BLaER1 (cell line): ENCODE results near the gene KMT2B.

Source experiments
- H3K27ac ChIP-seq: shearing (Covaris generic); formaldehyde crosslinking; 2 replicates; pipeline ENCODE4 v1.8.1; 2022
- H3K27me3 ChIP-seq: shearing (Covaris generic); formaldehyde crosslinking; 2 replicates; pipeline ENCODE4 v1.8.1; 2022
- H3K36me3 ChIP-seq: shearing (Covaris generic); formaldehyde crosslinking; 2 replicates; pipeline ENCODE4 v1.8.1; 2022
- H3K4me1 ChIP-seq: shearing (Covaris generic); formaldehyde crosslinking; 2 replicates; pipeline ENCODE4 v1.8.1; 2022
- H3K4me2 ChIP-seq: shearing (Covaris generic); formaldehyde crosslinking; 2 replicates; pipeline ENCODE4 v1.8.1; 2022
- H3K4me3 ChIP-seq: shearing (Covaris generic); formaldehyde crosslinking; 2 replicates; pipeline ENCODE4 v1.8.1; 2022
- H3K9ac ChIP-seq: shearing (Covaris generic); formaldehyde crosslinking; 2 replicates; pipeline ENCODE4 v1.8.1; 2022
- H3K9me3 ChIP-seq: shearing (Covaris generic); formaldehyde crosslinking; 2 replicates; pipeline ENCODE4 v1.8.1; 2022
- H4K20me1 ChIP-seq: shearing (Covaris generic); formaldehyde crosslinking; 2 replicates; pipeline ENCODE4 v1.8.1; 2022
- Cebpa-rat ChIP-seq: shearing (Covaris generic); IDR thresholded peaks from 2 replicates; pipeline ENCODE4 v1.8.1; 2022

KMT2B gene

DNA sequence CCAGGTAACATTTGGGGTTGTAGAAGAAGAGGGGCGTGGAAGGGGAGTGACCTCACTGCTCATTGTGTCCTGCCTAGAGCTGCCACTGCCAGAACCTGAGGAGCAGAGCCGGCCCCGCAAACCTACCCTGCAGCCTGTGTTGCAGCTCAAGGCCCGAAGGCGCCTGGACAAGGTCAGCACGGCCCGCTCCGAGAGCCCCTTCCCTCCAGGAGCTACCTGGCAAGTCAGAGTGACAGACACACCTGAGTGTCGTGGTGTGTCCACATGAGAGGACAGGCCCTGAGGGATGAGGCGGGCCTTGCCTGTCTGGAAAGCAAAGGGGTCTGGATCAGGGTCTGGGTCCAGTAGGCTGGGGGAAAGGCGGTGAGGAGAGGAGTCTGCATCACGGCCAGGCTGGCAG lies 6.8 kb downstream of the KMT2B start:
- no peaks in the 10 kb centered on the region for H3K9me3 ChIP-seq
- H3K9ac ChIP-seq = no peak overlapping the region
- H3K4me3 ChIP-seq = no peak overlapping the region
- H3K4me2 ChIP-seq = no peak overlapping the region
- H4K20me1 ChIP-seq = peaks cover 79% of the 10 kb centered on the region
- H3K27me3 ChIP-seq = no peaks in the 10 kb centered on the region
- TF ChIP-seq Cebpa-rat = no peak
- H3K27ac ChIP-seq = no peak overlapping the region
- H3K4me1 ChIP-seq = peaks cover 4% of the 10 kb centered on the region; the same call in 1 of the 2 replicates
- peaks cover 98% of the 10 kb centered on the region for H3K36me3 ChIP-seq

DNA sequence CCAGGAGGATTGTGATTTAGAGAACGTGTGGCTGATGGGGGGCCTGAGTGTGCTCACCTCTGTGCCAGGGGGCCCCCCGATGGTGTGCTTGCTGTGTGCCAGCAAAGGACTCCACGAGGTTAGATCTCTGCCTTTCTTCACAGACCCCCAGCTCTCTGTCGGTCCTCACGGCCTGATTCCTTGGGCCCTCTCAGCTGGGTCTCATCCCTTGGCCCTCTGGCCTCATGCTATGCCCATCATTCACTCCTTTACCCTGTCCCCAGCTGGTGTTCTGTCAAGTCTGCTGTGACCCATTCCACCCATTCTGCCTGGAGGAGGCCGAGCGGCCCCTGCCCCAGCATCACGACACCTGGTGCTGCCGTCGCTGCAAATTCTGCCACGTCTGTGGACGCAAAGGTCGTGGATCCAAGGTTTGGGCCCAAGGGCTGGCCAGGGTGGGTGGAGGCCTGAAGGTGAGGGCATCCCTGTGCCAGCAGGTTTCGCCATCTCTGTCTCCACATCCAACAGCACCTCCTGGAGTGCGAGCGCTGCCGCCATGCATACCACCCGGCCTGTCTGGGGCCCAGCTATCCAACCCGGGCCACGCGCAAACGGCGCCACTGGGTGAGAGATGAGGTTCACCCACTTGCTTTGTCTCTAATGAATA lies 7.5 kb downstream of the KMT2B start:
- no peak overlapping the region for H3K27ac ChIP-seq
- no peaks in the 10 kb centered on the region for H3K4me1 ChIP-seq
- H3K9ac ChIP-seq = no peak overlapping the region
- H3K9me3 ChIP-seq = no peaks in the 10 kb centered on the region
- TF ChIP-seq Cebpa-rat = no peak
- no peaks in the 10 kb centered on the region for H3K27me3 ChIP-seq
- H4K20me1 ChIP-seq = peaks cover 80% of the 10 kb centered on the region
- H3K4me3 ChIP-seq = no peak overlapping the region
- H3K36me3 ChIP-seq = peaks cover 98% of the 10 kb centered on the region
- no peak overlapping the region for H3K4me2 ChIP-seq

DNA sequence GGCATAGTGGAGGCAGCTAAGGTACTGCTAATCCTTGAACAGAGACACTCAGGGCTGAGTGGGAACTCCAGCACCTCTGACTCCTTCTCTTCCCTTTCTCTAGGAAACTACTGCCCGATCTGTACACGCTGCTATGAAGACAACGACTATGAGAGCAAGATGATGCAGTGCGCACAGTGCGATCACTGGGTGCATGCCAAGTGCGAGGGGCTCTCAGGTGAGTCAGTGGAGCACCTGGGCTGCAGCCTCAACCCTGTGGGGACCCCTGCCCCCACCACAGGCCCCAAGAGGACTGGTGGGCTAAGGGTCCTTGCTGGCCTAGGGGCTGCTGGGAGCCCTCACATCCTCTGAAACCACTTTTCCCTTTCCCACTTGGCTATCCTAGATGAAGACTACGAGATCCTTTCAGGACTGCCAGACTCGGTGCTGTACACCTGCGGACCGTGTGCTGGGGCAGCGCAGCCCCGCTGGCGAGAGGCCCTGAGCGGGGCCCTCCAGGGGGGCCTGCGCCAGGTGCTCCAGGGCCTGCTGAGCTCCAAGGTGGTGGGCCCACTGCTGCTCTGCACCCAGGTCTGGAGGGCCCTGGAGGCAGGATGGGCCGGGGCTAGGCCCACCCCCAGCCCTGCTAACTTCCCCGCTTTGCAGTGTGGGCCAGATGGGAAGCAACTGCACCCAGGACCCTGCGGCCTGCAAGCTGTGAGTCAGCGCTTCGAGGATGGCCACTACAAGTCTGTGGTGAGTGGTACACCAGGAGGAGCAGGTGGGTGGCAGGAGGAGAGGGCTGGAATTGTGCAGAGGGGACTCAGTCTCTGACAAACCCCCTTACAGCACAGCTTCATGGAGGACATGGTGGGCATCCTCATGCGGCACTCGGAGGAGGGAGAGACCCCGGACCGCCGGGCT lies 9.5 kb downstream of the KMT2B start:
- Histone ChIP-seq H3K4me3 (no peak overlapping the region), H3K9me3 (no peaks in the 10 kb centered on the region), H3K4me2 (no peak overlapping the region), H3K27ac (no peak overlapping the region), H3K27me3 (no peaks in the 10 kb centered on the region), H3K4me1 (no peaks in the 10 kb centered on the region), H3K9ac (no peak overlapping the region), H3K36me3 (peaks cover 100% of the 10 kb centered on the region), H4K20me1 (peaks cover 82% of the 10 kb centered on the region)
- no peak for TF ChIP-seq Cebpa-rat

DNA sequence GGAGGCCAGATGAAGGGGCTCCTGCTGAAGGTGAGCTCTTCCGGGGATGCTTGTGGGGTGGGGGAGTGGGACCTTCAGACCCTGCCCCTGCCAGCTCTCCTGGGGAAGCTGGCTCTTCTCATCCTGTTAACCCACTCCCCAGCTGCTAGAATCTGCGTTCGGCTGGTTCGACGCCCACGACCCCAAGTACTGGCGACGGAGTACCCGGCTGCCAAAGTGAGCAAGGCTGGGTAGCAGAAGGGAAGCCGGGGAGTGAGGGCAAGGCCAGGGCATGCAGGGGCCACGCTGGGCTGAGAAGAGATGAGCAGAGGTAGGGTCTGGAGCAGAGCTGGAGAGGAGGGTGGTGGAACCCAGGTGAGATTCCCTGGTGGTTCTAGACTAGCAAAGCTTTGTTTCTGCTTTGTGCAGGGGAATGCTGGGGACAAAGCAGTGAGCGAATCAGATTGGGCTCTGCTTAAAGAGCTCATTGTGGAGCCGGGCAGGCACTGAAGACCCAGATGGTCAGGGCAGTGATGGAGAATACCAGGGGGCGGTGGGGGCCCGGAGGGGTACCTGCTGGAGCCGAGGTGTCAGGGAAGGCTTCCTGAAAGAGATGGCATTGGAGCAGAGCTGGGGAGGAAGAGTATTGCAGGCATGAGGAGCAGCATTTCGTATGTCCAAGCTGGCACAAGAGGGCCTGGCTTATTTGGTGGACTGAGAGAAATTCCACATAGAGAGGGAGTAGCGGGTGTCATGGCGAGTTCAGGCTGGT lies 10.3 kb downstream of the KMT2B start:
- Histone ChIP-seq H3K4me3 (no peak overlapping the region), H4K20me1 (peaks cover 80% of the 10 kb centered on the region), H3K9me3 (no peaks in the 10 kb centered on the region), H3K4me2 (no peak overlapping the region), H3K27me3 (no peaks in the 10 kb centered on the region), H3K36me3 (peaks cover 99% of the 10 kb centered on the region), H3K27ac (no peak overlapping the region), H3K9ac (no peak overlapping the region), H3K4me1 (no peaks in the 10 kb centered on the region)
- no peak for TF ChIP-seq Cebpa-rat

DNA sequence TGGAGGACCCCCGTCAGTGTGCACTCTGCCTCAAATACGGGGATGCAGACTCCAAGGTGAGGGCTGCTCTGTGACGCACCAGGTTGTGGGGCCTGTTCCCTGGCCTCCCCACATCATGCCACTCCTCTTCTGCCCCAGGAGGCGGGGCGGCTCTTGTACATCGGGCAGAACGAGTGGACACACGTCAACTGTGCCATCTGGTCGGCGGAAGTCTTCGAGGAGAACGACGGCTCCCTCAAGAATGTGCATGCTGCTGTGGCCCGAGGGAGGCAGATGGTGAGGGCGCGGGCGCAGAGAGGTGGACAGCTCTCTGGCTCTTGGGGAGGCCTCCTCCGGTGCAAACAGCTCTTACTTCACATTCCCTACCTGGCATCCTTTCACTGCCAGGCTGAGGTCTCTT lies 11.2 kb downstream of the KMT2B start:
- H3K9me3 ChIP-seq = no peaks in the 10 kb centered on the region
- no peak overlapping the region for H3K4me2 ChIP-seq
- H4K20me1 ChIP-seq = peaks cover 77% of the 10 kb centered on the region
- H3K9ac ChIP-seq = no peak overlapping the region
- H3K27ac ChIP-seq = no peak overlapping the region
- H3K36me3 ChIP-seq = peaks cover 98% of the 10 kb centered on the region
- TF ChIP-seq Cebpa-rat = no peak
- H3K4me1 ChIP-seq = no peaks in the 10 kb centered on the region
- H3K4me3 ChIP-seq = no peak overlapping the region
- H3K27me3 ChIP-seq = no peaks in the 10 kb centered on the region

DNA sequence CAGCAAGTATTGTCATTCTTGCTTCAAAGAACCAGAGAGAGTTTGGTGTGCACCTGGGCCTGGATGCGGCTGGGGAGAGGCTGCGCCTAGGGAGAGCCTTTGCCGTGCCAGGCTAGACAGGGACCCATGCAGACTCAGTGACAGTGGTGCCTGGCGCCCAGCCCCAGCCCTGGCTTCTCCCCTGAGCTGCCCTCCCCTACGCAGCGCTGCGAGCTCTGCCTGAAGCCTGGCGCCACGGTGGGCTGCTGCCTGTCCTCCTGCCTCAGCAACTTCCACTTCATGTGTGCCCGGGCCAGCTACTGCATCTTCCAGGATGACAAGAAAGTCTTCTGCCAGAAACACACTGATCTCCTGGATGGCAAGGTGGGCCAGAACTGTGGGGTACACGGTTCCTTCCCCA lies 12.0 kb downstream of the KMT2B start:
- H3K27ac ChIP-seq = no peak overlapping the region
- no peak overlapping the region for H3K4me3 ChIP-seq
- no peaks in the 10 kb centered on the region for H3K27me3 ChIP-seq
- H3K4me2 ChIP-seq = no peak overlapping the region
- H3K36me3 ChIP-seq = peaks cover 98% of the 10 kb centered on the region
- H4K20me1 ChIP-seq = peaks cover 77% of the 10 kb centered on the region
- TF ChIP-seq Cebpa-rat = no peak
- no peaks in the 10 kb centered on the region for H3K4me1 ChIP-seq
- H3K9ac ChIP-seq = no peak overlapping the region
- no peaks in the 10 kb centered on the region for H3K9me3 ChIP-seq

DNA sequence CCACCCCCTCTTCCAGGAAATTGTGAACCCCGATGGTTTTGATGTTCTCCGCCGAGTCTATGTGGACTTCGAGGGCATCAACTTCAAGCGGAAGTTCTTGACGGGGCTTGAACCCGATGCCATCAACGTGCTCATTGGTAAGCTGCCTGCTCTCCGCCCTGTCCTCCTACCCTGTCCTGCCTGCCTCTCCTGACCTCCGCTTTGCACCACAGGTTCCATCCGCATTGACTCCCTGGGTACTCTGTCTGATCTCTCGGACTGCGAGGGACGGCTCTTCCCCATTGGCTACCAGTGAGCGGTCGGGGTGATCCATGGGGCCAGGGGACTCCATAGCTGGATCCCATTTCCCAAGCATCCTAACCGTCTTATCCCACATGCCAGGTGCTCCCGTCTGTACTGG lies 12.5 kb downstream of the KMT2B start:
- peaks cover 98% of the 10 kb centered on the region for H3K36me3 ChIP-seq

DNA sequence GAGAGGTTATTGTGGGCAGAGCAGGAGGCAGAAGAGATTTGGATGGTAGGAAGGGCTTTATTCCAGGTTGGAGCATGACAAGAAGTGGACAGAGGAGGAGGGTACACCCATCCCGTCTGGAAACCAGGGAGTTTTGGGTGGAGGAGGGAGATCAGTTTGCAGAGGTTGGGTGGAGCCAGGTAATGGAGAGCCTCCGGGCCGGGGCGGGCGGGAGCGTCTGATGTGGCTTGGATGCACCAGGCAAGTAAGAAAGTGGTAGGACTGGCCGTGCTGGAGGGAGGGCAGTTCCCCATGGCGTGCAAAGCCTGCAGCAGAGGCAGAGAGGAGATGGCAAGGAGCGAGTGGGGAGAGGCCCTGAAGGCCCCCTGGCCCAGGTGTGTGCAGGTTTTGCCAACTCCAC lies 13.6 kb downstream of the KMT2B start:
- Histone ChIP-seq H3K27ac (no peak overlapping the region), H3K9me3 (no peaks in the 10 kb centered on the region), H4K20me1 (peaks cover 83% of the 10 kb centered on the region), H3K4me2 (no peak overlapping the region), H3K36me3 (peaks cover 98% of the 10 kb centered on the region), H3K4me3 (no peak overlapping the region), H3K27me3 (no peaks in the 10 kb centered on the region), H3K9ac (no peak overlapping the region), H3K4me1 (peaks cover 12% of the 10 kb centered on the region)
- TF ChIP-seq Cebpa-rat = no peak

More for the DNA sequence above, 12.5 kb downstream of the KMT2B start:
- H3K4me2 ChIP-seq = no peak overlapping the region
- H3K9ac ChIP-seq = no peak overlapping the region
- peaks cover 77% of the 10 kb centered on the region for H4K20me1 ChIP-seq
- no peak overlapping the region for H3K4me3 ChIP-seq
- TF ChIP-seq Cebpa-rat = no peak
- H3K27ac ChIP-seq = no peak overlapping the region
- 0 out of 2 replicates have a peak, but pooled peaks cover 2% of the 10 kb centered on the region for H3K4me1 ChIP-seq
- no peaks in the 10 kb centered on the region for H3K9me3 ChIP-seq
- no peaks in the 10 kb centered on the region for H3K27me3 ChIP-seq

DNA sequence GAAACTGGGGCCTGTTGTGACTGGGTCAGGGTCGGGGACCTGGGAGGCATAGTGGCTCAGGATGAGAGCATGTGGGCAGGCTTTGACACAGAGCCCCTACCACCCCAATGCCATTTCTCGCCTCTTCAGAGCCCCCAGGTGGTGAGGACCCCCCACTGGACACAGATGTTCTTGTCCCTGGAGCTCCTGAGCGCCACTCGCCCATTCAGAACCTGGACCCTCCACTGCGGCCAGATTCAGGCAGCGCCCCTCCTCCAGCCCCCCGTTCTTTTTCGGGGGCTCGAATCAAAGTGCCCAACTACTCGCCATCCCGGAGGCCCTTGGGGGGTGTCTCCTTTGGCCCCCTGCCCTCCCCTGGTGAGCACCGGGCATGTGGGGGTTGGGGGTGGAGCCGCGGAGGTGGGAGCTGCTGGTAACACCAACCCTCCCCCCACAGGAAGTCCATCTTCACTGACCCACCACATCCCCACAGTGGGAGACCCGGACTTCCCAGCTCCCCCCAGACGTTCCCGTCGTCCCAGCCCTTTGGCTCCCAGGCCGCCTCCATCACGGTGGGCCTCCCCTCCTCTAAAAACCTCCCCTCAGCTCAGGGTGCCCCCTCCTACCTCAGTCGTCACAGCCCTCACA lies 14.1 kb downstream of the KMT2B start:
- H3K36me3 ChIP-seq = peaks cover 98% of the 10 kb centered on the region
- H3K27ac ChIP-seq = no peak overlapping the region
- H3K27me3 ChIP-seq = no peaks in the 10 kb centered on the region
- no peak for TF ChIP-seq Cebpa-rat
- peaks cover 89% of the 10 kb centered on the region for H4K20me1 ChIP-seq
- no peak overlapping the region for H3K4me2 ChIP-seq
- no peak overlapping the region for H3K9ac ChIP-seq
- H3K9me3 ChIP-seq = no peaks in the 10 kb centered on the region
- peaks cover 17% of the 10 kb centered on the region for H3K4me1 ChIP-seq
- H3K4me3 ChIP-seq = no peak overlapping the region
